GM12872 (cell line): ENCODE data around the gene SLC45A3.

ENCODE experiments used
- TF ChIP-seq, protein P1 (sequence below): IDR thresholded peaks from 3 replicates; pipeline ENCODE4 v1.5.1; 2011; ENCODE audit warnings: low read depth, mild to moderate bottlenecking, low read length, moderate library complexity; ENCODE audit not compliant: insufficient read depth

Gene SLC45A3

DNA sequence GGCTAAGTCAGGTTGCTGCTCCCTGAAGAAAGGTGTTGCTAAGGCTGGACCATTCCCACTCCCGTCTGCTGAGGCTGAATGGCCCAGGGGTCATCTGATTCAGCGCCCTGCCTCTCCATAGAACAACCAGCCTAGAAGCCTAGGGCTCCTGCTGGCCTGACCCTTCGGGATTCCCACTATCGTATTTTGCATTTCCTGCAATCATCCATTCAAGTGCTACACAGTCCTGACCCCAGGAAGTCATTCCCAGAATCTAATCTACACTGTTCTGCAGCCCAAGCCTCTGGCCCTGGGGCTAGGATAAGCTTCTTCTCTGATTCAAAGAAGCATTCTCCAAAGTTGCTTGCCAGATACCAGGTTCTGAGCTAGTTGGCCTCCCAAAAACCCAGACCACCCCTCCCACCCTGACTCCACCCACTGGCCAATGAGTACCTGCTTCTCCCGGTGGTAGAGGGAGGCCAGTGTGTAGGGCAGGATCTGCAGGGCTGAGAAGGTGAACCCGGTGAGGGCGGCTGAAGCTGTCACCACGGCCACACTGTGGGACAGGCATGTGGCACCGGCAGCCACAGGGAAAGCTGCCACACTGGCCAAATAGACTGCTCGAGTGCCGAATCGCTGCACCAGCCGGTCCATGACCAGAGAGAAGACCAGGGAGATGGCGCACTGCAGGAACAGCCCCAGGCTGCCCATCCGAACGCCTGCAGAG, 18.7 kb downstream of the SLC45A3 start:
- TF ChIP-seq, protein P1, sequence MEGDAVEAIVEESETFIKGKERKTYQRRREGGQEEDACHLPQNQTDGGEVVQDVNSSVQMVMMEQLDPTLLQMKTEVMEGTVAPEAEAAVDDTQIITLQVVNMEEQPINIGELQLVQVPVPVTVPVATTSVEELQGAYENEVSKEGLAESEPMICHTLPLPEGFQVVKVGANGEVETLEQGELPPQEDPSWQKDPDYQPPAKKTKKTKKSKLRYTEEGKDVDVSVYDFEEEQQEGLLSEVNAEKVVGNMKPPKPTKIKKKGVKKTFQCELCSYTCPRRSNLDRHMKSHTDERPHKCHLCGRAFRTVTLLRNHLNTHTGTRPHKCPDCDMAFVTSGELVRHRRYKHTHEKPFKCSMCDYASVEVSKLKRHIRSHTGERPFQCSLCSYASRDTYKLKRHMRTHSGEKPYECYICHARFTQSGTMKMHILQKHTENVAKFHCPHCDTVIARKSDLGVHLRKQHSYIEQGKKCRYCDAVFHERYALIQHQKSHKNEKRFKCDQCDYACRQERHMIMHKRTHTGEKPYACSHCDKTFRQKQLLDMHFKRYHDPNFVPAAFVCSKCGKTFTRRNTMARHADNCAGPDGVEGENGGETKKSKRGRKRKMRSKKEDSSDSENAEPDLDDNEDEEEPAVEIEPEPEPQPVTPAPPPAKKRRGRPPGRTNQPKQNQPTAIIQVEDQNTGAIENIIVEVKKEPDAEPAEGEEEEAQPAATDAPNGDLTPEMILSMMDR = no peak

DNA sequence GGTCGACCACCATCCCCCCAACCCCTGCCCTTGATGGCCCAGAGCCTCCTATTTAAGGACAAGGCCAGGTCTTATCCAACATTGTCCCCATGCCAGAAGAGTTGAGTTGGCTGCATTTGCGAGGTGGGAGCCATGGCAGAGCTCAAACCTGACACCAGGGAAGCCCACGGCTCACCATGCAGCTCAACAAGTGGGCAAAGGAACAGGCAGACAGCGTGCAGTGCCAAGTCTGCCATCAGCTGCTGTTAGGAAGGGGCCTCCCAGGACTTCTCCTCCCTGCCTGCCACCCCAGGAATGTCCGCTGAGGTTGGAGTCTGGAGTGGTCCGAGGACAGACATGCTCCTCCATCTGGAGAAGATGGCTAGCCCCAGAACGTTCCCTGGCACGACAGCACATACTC, 19.9 kb downstream of the SLC45A3 start:
- TF ChIP-seq, protein P1 = no peak

DNA sequence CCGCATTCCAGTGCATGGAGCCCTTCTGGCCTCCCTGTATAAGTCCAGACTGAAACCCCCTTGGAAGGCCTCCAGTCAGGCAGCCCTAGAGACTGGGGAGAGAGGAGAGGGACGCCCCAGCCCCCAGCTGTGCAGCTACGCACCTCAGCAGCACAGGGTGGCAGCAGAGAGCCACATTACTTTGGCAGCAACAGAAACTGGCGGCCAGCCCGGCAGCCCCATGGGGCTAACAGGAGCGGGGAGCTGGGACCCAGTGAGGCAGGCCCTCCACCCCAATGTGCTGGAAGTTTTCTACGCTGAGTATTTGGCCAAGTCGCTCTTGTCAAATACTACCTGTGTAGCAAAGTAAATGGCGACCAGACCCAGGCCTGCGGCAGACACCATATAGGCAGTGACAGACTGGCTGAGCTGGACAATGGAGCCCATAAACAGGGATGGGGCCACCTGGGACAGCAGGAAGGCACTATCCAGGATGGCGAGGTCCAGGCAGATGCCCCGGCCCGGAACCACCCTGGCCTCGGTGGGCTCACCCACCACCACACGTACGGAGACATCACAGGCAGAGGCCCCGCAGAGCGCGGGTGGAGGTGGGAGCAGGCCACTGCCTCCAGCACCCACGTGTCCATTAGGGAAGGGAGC, 21.2 kb downstream of the SLC45A3 start:
- TF ChIP-seq, protein P1 = peak; percentile 87

DNA sequence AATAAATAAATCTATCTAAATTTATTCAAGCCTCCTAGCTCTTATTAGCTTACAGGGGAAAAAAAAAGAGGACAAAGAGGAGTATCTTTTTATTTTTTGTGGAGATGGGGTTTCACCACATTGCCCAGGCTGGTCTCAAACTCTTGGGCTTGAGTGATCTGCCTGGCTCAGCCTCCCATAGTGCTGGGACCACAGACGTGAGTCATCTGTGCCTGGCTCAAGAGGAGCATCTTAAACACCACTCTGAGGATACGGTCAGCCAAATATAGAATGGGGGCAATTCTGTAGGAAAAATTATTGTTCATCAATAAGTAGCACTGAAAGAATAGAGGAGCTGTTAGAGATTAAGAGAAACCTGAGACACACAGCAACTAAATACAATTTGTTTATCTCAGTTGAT, 24.1 kb downstream of the SLC45A3 start:
- TF ChIP-seq, protein P1 = no peak

DNA sequence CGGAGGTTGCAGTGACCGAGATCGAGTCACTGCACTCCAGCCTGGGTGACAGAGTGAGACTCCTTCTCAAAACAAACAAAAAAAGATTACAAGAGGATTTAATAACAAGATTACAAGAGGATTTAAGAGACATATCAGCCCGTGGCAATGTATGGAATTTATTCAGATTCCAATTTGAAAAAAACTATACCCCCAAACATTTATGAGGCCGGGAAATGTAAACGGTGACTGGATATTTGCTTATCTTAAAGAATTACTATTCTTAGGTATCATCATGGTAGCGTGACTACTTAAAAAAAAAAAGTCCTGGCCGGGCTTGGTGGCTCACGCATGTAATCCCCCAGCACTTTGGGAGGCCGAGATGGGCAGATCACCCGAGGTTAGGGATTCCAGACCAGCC, 27.3 kb downstream of the SLC45A3 start:
- TF ChIP-seq, protein P1 = no peak

DNA sequence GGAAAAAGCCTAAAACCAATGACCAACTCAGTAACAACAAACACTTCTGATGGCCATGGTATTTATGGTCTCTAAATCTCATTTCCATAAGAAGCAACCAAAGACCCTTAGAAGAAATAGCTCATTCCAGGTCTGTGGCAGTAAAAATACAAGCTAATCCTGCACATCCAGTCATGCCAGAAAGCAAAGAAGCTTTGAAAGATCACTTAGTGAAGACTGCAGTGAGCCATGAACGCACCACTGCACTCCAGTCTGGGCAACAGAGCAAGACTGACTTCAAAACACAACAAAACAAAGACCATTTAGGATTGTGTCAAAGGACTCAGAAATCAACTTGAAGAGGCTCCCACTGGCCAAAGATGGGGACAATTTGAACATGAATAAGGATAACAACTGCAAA, 30.1 kb downstream of the SLC45A3 start:
- TF ChIP-seq, protein P1 = no peak

DNA sequence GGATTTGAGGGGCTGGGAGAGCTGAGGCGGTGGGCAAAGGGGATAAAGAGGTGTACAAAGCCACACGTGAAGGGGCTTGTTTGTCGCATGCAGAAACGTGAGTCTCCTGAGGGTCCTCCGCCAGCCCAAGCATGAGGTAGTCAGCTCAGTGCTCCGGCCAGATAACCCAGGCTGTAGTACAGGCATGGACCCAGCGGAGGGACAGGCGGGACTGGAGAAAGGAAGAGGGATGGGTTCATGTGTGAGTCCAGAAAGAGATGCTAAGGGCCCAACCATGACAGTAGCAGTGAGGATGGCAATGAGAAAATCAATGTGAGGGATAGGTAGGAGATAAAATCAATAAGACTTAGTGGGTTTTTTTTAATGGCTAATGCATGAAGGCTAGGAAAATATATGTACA, 34.8 kb downstream of the SLC45A3 start:
- TF ChIP-seq, protein P1 = no peak
